Measurements from ENCODE around the gene MAP3K2.

MAP3K2 gene

GRCh38 chr2:127387655-127388422, at the start of gene MAP3K2:
Gene MAP3K2, minus strand, starts transcription at chr2:127387975. Its CDS starts 44,846 bp downstream, at chr2:127343129.
- DNase-seq: peak; percentile 95

- DNase-seq: no peak
Observed at GRCh38 chr2:127437056-127437455, 49.3 kb upstream of the MAP3K2 start.

DNA sequence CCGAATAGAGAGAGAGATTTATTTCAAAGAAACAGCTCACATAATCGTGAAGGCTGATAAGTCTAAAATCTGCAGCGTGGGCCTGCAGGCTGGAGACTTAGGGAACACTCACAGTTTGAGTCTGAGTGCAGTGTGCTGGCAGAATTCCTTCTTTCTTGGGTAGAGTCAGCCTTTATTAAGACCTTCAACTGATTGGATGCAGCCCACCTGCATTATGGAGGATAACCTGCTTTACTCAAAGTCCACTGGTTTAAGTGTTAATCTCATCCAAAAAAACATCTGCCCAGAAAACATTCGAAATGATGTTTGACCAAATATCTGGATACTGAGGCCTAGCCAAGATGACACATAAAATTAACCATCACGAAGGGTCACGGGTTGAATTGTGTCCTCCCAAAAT, 46.7 kb upstream of the MAP3K2 start:
- DNase-seq: no peak

GRCh38 chr2:127431408-127432023, 43.7 kb upstream of the MAP3K2 start:
- no peak for DNase-seq

DNA sequence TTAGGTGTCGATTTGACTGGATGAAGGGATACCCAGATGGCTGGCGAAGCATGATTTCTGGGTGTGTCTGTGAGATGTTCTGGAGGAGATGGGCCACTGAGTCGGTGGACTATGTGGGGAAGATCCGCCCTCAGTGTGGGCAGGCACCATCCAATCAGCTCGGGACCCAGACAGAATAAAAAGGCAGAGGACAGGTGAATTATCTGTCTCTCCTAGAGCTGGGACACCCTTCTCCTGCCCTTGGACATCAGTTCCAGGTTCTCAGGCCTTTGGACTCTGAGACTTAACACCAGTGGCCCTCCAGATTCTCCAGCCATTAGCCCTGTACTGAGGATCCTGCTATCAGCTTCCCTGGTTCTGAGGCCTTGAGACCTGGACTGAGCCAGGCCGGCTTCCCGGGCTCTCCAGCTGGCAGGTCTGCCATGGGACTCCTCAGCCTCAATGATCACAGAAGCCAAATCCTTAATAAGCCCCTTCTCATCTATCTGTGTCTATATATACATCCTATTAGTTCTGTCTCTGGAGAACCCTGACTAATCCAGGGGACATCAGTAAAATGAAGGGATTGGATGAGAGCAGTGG, 42.2 kb upstream of the MAP3K2 start:
- DNase-seq: no peak

DNA sequence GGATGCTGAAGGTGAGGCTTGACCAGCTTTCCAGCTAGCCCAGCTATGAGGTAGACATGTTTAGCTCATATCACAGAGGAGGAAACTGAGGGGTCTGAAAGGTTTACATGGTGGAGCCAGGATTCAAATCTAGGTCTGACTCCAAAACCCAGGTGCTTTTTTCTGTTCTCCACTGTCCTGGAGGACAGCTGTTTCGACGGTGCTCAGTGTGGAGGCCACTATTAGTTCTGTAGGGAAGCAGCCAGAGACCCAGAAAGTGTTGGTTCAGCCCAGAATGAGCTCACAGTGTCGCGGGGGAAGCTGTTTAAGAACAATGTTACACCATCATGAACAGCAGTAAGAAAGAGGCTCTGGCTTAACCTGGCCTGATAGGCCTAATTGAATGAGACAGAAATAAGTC, 41.5 kb upstream of the MAP3K2 start:
- DNase-seq: no peak

GRCh38 chr2:127428815-127429109, 41.0 kb upstream of the MAP3K2 start:
- no peak for DNase-seq

GRCh38 chr2:127428057-127428814, 40.5 kb upstream of the MAP3K2 start:
- no peak for DNase-seq

DNA sequence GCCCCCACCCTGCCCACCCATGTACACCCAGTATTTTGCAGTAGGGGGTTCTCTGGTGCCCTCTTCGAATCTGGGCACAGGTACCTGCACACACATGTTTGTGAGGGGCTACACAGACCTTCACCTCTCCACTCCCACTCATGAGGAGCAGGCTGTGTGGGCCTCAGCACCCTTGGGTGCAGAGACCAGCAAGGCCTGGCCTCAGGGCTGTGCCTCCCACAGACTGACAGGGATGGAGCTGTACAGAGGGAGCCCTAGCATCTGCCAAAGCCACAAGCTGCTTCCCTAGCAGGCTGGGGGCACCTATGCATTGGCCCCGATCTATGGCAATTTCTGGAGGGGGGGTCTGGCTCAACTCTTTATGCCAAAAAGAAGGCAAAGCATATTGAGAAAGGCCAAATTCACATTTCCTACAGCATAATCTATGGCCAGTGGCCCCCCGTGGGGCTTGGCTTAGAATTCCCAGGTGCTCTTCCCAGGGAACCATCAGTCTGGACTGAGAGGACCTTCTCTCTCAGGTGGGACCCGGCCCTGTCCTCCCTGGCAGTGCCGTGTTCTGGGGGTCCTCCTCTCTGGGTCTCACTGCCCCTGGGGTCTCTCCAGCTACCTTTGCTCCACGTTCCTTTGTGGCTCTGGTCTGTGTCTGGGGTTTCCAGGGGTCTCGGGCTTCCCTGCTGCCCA, 39.7 kb upstream of the MAP3K2 start:
- no peak for DNase-seq

GRCh38 chr2:127426501-127427354, 39.0 kb upstream of the MAP3K2 start:
- no peak for DNase-seq

GRCh38 chr2:127425540-127426490, 38.0 kb upstream of the MAP3K2 start:
- DNase-seq: no peak

DNA sequence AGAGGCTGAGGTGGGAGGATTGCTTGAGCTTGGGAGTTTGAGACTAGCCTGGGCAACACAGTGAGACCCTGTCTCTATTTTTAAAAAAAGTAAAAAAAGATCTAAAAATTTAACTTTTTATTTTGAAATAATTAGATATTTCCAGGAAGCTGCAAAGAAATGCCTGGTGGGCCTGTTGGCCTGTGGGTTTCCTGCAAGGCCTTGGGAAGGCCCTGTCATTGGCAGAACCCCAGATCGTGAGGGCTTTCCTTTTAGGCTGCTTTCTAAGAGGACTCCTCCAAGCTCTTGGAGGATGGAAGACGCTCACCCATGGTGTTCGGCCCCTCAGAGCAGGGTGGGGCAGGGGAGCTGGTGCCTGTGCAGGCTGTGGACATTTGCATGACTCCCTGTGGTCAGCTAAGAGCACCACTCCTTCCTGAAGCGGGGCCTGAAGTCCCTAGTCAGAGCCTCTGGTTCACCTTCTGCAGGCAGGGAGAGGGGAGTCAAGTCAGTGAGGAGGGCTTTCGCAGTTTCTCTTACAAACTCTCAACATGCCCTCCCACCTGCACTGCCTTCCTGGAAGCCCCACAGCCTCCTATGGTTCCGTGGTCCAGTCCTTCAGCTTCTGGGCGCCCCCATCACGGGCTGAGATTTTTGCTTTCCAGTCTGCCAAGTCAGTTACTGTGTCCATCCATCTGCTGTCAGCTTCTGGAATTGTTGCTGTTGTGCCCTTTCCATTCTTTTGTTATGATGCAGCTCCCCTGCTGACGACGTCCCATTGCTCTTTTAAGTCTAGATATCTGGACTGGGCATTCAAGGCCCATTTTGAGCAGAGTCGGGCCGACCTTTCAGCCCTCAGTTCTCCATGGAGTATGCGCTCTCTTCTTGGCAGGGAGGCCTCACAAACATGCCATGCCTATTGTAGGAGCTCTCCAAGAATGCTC, 37.1 kb upstream of the MAP3K2 start:
- no peak for DNase-seq

- no peak for DNase-seq
Observed at GRCh38 chr2:127423880-127424279, 36.1 kb upstream of the MAP3K2 start.

GRCh38 chr2:127423478-127423843, 35.7 kb upstream of the MAP3K2 start:
- DNase-seq: no peak

GRCh38 chr2:127422559-127423477, 35.0 kb upstream of the MAP3K2 start:
- no peak for DNase-seq

DNA sequence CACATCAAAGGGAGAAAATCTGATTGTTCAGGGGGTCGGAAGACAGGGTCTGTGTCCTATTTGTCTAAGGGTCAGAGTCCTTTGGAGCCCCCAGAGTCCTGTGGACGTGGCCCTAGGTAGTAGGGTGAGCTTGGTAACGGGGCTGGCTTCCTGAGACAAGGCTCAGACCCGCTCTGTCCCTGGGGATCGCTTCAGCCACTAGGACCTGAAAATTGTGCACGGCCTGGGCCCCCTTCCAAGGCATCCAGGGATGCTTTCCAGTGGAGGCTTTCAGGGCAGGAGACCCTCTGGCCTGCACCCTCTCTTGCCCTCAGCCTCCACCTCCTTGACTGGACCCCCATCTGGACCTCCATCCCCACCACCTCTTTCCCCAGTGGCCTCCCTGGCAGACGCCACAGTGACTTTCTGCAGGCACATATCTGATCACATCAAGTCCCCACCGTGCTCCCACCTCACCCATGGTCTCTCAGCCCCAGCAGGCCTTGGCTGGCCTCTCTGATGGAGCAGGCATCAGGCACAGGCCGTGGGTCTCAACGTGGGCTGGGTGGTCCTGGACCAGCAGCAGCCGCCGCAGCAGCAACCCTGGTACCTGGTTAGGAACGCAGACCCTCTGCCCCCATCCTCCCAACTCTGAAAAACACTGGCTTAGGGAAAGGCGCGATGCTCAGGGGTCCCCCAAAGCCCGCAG, 34.2 kb upstream of the MAP3K2 start:
- DNase-seq: no peak

DNA sequence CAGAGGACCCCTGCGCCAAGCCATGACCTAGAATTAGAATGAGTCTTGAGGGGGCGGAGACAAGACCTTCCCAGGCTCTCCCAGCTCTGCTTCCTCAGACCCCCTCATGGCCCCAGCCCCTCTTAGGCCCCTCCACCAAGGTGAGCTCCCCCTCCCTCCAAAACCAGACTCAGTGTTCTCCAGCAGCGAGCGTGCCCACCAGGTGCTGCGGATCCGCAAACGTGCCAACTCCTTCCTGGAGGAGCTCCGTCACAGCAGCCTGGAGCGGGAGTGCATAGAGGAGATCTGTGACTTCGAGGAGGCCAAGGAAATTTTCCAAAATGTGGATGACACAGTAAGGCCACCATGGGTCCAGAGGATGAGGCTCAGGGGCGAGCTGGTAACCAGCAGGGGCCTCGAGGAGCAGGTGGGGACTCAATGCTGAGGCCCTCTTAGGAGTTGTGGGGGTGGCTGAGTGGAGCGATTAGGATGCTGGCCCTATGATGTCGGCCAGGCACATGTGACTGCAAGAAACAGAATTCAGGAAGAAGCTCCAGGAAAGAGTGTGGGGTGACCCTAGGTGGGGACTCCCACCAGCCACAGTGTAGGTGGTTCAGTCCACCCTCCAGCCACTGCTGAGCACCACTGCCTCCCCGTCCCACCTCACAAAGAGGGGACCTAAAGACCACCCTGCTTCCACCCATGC, 33.5 kb upstream of the MAP3K2 start:
- DNase-seq: no peak

Measured in activated CD4-positive, alpha-beta T cell treated with anti-CD3 and anti-CD28 coated beads, Interleukin-2, amount 50 U/mL, for 1 hour (primary cell).